Bronchial epithelial cell (primary cell): ENCODE data around the gene FEZ2. TPM values are rescaled to one million over a fixed set of nuclear protein-coding genes. Genes with fewer than 3 reads are reported as not detected.

Experiments
- DNase-seq: peaks from one replicate; pipeline ENCODE4 v3.0.0-alpha.2; 2010; ENCODE audit warnings: low read depth
- FAIRE-seq: peaks from 2 replicates; lab custom pipeline; 2011; peaks lifted over from hg19 to GRCh38; lab: Jason Lieb, UNC
- H3K27me3 ChIP-seq: 2 replicates; pipeline ENCODE4 v1.5.1; 2011; ENCODE audit warnings: low read length; ENCODE audit not compliant: control insufficient read depth, insufficient read depth
- H3K36me3 ChIP-seq: 2 replicates; pipeline ENCODE4 v1.5.1; 2011; ENCODE audit warnings: low read length; ENCODE audit not compliant: control insufficient read depth, insufficient read depth
- H3K4me3 ChIP-seq: 2 replicates; pipeline ENCODE4 v1.5.1; 2011; ENCODE audit warnings: mild to moderate bottlenecking, low read depth, low read length, control low read depth
- CTCF ChIP-seq: IDR thresholded peaks from 2 replicates; pipeline ENCODE4 v1.5.1; 2011; ENCODE audit warnings: mild to moderate bottlenecking, moderate library complexity, low read length, control low read depth, inconsistent platforms; ENCODE audit not compliant: insufficient read depth, severe bottlenecking
- total RNA-seq: library from RNA; depleted of rRNA; stranded (reverse); fragments of >200 nt; gene quantifications from 2 replicates; pipeline ENCODE4 v1.2.1, GENCODE V29; 2014

Gene FEZ2
- total RNA-seq, 1 donor from 2014 or later = 46.3 TPM

GRCh38 chr2:36538335-36538734 lies 59.6 kb downstream of the FEZ2 start:
- FAIRE-seq = no peak
- peaks cover 14% of the 10 kb centered on the region for H3K36me3 ChIP-seq
- no peak for TF ChIP-seq CTCF
- H3K4me3 ChIP-seq = no peak overlapping the region
- no peak for DNase-seq
- no peaks in the 10 kb centered on the region for H3K27me3 ChIP-seq

GRCh38 chr2:36536776-36537175 lies 61.2 kb downstream of the FEZ2 start:
- DNase-seq (no peak), FAIRE-seq (no peak)
- H3K27me3 ChIP-seq = no peaks in the 10 kb centered on the region
- TF ChIP-seq CTCF = no peak
- H3K36me3 ChIP-seq = peaks cover 16% of the 10 kb centered on the region
- H3K4me3 ChIP-seq = no peak overlapping the region

GRCh38 chr2:36535099-36535498 lies 62.9 kb downstream of the FEZ2 start:
- no peak for FAIRE-seq
- no peak for TF ChIP-seq CTCF

GRCh38 chr2:36534275-36534799 lies 63.6 kb downstream of the FEZ2 start:
- TF ChIP-seq CTCF = no peak
- H3K27me3 ChIP-seq = no peaks in the 10 kb centered on the region
- no peak for DNase-seq
- no peak overlapping the region for H3K4me3 ChIP-seq
- peaks cover 16% of the 10 kb centered on the region for H3K36me3 ChIP-seq
- no peak for FAIRE-seq

More at GRCh38 chr2:36535099-36535498, 62.9 kb downstream of the FEZ2 start:
- DNase-seq = no peak
- no peak overlapping the region for H3K4me3 ChIP-seq
- no peaks in the 10 kb centered on the region for H3K27me3 ChIP-seq
- H3K36me3 ChIP-seq = peaks cover 16% of the 10 kb centered on the region

GRCh38 chr2:36530983-36531354 lies 67.0 kb downstream of the FEZ2 start:
- TF ChIP-seq CTCF = no peak
- Histone ChIP-seq H3K27me3 (no peaks in the 10 kb centered on the region), H3K4me3 (no peak overlapping the region), H3K36me3 (peaks cover 10% of the 10 kb centered on the region)
- FAIRE-seq = no peak
- DNase-seq = no peak

- FAIRE-seq = no peak
- H3K36me3 ChIP-seq = peaks cover 8% of the 10 kb centered on the region
- no peak overlapping the region for H3K4me3 ChIP-seq
- TF ChIP-seq CTCF = no peak
- DNase-seq = peak; percentile 38
- no peaks in the 10 kb centered on the region for H3K27me3 ChIP-seq
These were observed 67.6 kb downstream of the FEZ2 start for GRCh38 chr2:36530178-36530982.
